Glomerular visceral epithelial cell (primary cell): ENCODE data around the gene BCL2L15.

ENCODE experiments used
- DNase-seq: peaks from one replicate; pipeline ENCODE4 v3.0.0-alpha.2; 2016; ENCODE audit errors: extremely low spot score

BCL2L15 gene

GRCh38 chr1:113887402-113888175 lies at the start of gene BCL2L15:
Gene BCL2L15 (minus strand): TSS chr1:113887581. CDS start chr1:113887375, 206 bp downstream.
- peak; percentile 69 for DNase-seq

GRCh38 chr1:113937146-113937545 lies 49.8 kb upstream of the BCL2L15 start:
- DNase-seq: no peak

GRCh38 chr1:113935970-113936369 lies 48.6 kb upstream of the BCL2L15 start:
- DNase-seq: no peak

GRCh38 chr1:113935176-113935575 lies 47.8 kb upstream of the BCL2L15 start:
- DNase-seq: no peak

GRCh38 chr1:113934511-113935055 lies 47.2 kb upstream of the BCL2L15 start:
- DNase-seq: no peak

GRCh38 chr1:113934006-113934405 lies 46.6 kb upstream of the BCL2L15 start:
- DNase-seq: no peak

GRCh38 chr1:113931451-113931851 lies 44.1 kb upstream of the BCL2L15 start:
- DNase-seq: no peak

- DNase-seq: peak; percentile 77
These were observed 43.2 kb upstream of the BCL2L15 start for GRCh38 chr1:113930499-113931161.

- DNase-seq: peak; percentile 35
These were observed 42.5 kb upstream of the BCL2L15 start for GRCh38 chr1:113929750-113930498.

- DNase-seq: peak; percentile 87
These were observed 41.8 kb upstream of the BCL2L15 start, which contains the start of gene HIPK1 for GRCh38 chr1:113928941-113929749. Gene HIPK1 (plus strand): TSS chr1:113929324.

GRCh38 chr1:113928187-113928930 lies 41.0 kb upstream of the BCL2L15 start:
- peak; percentile 19 for DNase-seq

GRCh38 chr1:113924473-113924872 lies 37.1 kb upstream of the BCL2L15 start:
- DNase-seq: no peak

GRCh38 chr1:113922957-113923356 lies 35.6 kb upstream of the BCL2L15 start:
- no peak for DNase-seq

- no peak for DNase-seq
These were observed 30.9 kb upstream of the BCL2L15 start for GRCh38 chr1:113918243-113918642.

GRCh38 chr1:113917400-113918082 lies 30.2 kb upstream of the BCL2L15 start:
- DNase-seq: peak; percentile 13

- no peak for DNase-seq
These were observed 29.6 kb upstream of the BCL2L15 start for GRCh38 chr1:113916974-113917373.

- DNase-seq: no peak
These were observed 26.7 kb upstream of the BCL2L15 start for GRCh38 chr1:113913887-113914664.

GRCh38 chr1:113913312-113913668 lies 25.9 kb upstream of the BCL2L15 start:
- no peak for DNase-seq

- peak; percentile 75 for DNase-seq
These were observed 25.4 kb upstream of the BCL2L15 start for GRCh38 chr1:113912594-113913311.
